Activated T-helper 2 cell treated with anti-CD3 and anti-CD28 coated beads, Interferon-gamma antibody, Interleukin-2, Interleukin-4, amounts not matched to agents 10 μg/mL and 5 μg/mL and 100 μg/mL, durations not matched to agents 14 hours and 24 hours and 36 hours (primary cell): ENCODE data around the gene RGS21. TPM values are rescaled to one million over a fixed set of nuclear protein-coding genes. Genes with fewer than 3 reads are reported as not detected.

Experiments used
- DNase-seq: peaks from one replicate; pipeline ENCODE4 v3.0.0; 2021; ENCODE audit warnings: low spot score
- H3K27ac Mint-ChIP-seq: one replicate; pipeline ENCODE4 v1.8.0; 2021; ENCODE audit warnings: mixed read lengths
- H3K27me3 Mint-ChIP-seq: one replicate; pipeline ENCODE4 v1.8.0; 2021; ENCODE audit warnings: low read depth, mixed read lengths
- H3K36me3 Mint-ChIP-seq: one replicate; pipeline ENCODE4 v1.8.0; 2021; ENCODE audit warnings: low read depth, mixed read lengths
- H3K4me1 Mint-ChIP-seq: one replicate; pipeline ENCODE4 v1.8.0; 2021; ENCODE audit warnings: low read depth, mixed read lengths
- H3K4me3 Mint-ChIP-seq: one replicate; pipeline ENCODE4 v1.8.0; 2021; ENCODE audit warnings: low read depth, mild to moderate bottlenecking, moderate library complexity, mixed read lengths
- H3K9me3 Mint-ChIP-seq: one replicate; pipeline ENCODE4 v1.8.0; 2021; ENCODE audit warnings: mixed read lengths
- intact Hi-C: fragments of 100-400 bp; cut with micrococcal nuclease; formaldehyde crosslinking; loops from one replicate; pipeline ENCODE4 v1.15.1; 2023
- total RNA-seq: library from RNA; stranded (reverse); gene quantifications from 2 replicates; pipeline ENCODE4 v1.2.3, GENCODE V29; 2022

Gene RGS21
- total RNA-seq, 1 donor from 2014 or later: not detected

DNA sequence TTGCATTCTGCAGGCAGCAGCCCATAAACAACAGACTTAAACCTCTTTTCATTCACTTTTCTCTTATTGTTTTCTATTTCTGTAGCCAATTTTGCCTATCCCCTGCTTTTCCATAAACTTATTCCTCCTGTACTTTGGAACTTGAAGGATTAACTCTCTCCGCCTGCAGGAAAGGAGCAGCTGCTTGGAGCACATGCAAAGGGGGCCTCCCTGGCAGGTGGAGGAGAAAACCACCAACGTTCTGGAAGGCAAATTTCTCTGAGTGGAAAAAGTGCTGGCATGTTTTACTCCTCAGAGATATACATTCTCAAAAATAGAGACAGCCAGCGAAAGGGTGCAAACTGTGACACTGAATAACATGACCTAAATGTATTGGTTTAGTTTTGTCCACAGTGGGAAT is 33.6 kb downstream of the RGS21 start:
- Mint-ChIP-seq H3K27ac (no peak overlapping the region), H3K4me1 (no peaks in the 10 kb centered on the region), H3K4me3 (no peak overlapping the region), H3K27me3 (no peaks in the 10 kb centered on the region), H3K36me3 (no peaks in the 10 kb centered on the region), H3K9me3 (no peaks in the 10 kb centered on the region)
- no peak for DNase-seq
- intact Hi-C loops: no loop called here

DNA sequence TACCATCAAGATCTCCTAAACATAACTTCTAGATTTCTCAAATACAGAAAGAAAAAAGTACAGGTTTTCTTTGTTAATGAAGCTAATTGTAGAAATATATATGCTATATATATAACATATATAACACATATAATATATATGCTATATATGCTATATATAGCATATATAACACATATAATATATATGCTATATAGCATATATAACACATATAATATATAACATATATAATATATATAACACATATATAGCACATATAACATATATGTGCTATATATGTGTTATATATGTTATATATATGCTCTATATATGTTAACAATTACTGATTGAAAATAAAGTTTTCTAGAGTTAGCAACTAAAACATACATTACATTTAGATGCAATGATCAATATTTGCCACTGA is 34.8 kb downstream of the RGS21 start:
- intact Hi-C loops: no loop called here
- H3K9me3 Mint-ChIP-seq: no peaks in the 10 kb centered on the region
- no peak for DNase-seq
- no peaks in the 10 kb centered on the region for H3K27me3 Mint-ChIP-seq
- H3K27ac Mint-ChIP-seq: no peak overlapping the region
- no peaks in the 10 kb centered on the region for H3K36me3 Mint-ChIP-seq
- H3K4me1 Mint-ChIP-seq: no peaks in the 10 kb centered on the region
- no peak overlapping the region for H3K4me3 Mint-ChIP-seq

DNA sequence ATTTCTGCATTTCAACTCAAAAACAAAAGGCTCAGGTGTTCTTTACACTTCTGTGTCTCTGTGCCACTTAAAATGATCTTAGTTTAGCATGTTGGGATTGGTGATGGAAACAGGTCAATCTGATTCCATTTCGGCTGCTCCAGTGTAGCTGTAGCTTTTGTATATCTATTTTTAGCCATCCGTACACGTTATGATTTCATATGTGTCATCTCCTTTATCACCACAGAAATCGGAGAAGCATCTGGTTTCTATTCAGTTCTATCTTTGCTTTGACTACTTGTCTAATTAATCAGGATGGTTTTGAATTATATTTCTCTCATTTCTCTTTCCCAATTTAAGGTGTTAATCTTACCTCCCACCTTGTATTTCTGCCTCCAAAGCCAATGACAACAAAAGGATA is 41.1 kb downstream of the RGS21 start:
- H3K4me3 Mint-ChIP-seq: no peak overlapping the region
- H3K27ac Mint-ChIP-seq: no peak overlapping the region
- H3K9me3 Mint-ChIP-seq: no peaks in the 10 kb centered on the region
- no peaks in the 10 kb centered on the region for H3K27me3 Mint-ChIP-seq
- H3K36me3 Mint-ChIP-seq: no peaks in the 10 kb centered on the region
- intact Hi-C loops: no loop called here
- DNase-seq: no peak
- H3K4me1 Mint-ChIP-seq: no peaks in the 10 kb centered on the region

DNA sequence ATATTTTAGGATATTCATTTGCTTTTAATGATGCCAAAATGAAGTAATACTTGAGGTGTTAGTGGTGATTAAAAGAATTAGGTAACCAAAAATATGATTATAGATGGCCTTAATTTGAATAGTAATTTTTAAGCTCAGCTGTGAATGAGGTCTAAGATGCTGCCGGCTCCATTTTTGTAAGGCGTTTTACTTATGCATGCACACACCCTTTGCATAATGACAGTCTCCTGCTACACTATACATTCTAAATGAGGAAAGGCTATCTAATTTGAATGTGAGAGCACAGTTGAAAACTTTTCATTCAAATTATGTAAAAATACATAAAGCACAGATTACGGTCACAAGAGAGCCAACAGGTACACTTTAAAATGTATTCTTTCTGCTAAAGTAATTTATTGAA is 41.6 kb downstream of the RGS21 start:
- Mint-ChIP-seq H3K27ac (no peak overlapping the region), H3K36me3 (no peaks in the 10 kb centered on the region), H3K9me3 (no peaks in the 10 kb centered on the region), H3K4me1 (no peaks in the 10 kb centered on the region), H3K4me3 (no peak overlapping the region), H3K27me3 (no peaks in the 10 kb centered on the region)
- DNase-seq: no peak
- intact Hi-C loops: no loop called here

DNA sequence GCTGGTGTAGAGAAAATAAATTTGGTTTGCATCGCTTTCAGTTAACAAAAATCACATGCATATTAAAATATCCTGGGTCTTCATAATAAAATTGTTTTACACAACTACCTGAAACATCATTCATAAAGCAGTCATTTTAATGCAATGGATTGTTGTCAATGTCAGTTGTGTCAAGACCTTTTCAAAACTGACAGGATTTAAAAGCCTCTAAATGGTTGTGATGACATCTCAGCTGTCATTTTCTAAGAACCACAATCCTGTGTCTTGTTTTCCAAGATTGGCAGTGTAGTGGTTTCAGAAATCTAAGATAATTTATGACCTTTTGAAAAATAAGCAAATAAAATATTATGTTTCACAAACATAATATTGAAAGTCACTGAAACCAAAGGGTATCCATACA is 42.0 kb downstream of the RGS21 start:
- no peaks in the 10 kb centered on the region for H3K27me3 Mint-ChIP-seq
- H3K36me3 Mint-ChIP-seq: no peaks in the 10 kb centered on the region
- no peak overlapping the region for H3K4me3 Mint-ChIP-seq
- DNase-seq: no peak
- H3K27ac Mint-ChIP-seq: no peak overlapping the region
- no peaks in the 10 kb centered on the region for H3K9me3 Mint-ChIP-seq
- H3K4me1 Mint-ChIP-seq: no peaks in the 10 kb centered on the region
- intact Hi-C loops: no loop called here

DNA sequence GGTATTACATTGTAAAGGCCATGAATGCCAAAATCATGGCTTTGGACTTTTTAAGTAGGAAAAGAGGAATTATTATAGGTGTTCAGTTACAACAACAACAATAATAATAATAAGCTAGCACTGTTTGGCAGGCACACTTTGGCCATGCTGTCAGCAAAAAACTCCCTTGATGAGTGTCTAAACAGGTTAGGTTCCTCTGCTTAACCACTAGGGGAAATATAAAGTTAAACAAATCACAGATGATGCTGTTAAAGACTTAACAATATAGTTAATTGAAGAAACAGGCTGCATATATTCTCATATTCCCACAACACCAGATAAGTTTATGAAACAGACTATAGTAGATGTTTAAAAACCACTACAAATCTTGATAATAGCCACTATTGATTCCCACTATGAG is 46.4 kb downstream of the RGS21 start:
- Mint-ChIP-seq H3K27ac (no peak overlapping the region), H3K27me3 (no peaks in the 10 kb centered on the region), H3K9me3 (no peaks in the 10 kb centered on the region), H3K4me1 (no peaks in the 10 kb centered on the region), H3K4me3 (no peak overlapping the region), H3K36me3 (no peaks in the 10 kb centered on the region)
- DNase-seq: no peak
- intact Hi-C loops: no loop called here

DNA sequence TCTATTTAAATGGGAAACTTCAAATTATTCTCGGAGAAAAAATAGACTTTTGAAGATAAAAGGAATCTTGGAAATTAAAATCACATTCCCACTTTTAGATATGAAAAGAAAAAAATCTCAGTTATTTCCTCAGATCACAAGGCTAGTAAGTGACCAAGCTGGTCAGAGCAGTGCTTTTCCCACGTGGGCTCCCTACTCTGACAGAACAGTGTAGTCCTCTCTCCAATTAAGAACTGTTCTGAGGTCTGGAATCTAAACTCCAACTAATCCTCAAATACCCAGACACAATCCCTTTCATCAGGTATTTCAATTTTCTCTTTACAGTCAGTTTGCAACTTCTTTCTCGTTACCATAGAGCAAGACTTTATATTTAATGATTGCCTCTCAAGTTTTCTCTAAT is 50.6 kb downstream of the RGS21 start:
- H3K4me1 Mint-ChIP-seq: no peaks in the 10 kb centered on the region
- no peak overlapping the region for H3K27ac Mint-ChIP-seq
- intact Hi-C loops: no loop called here
- no peaks in the 10 kb centered on the region for H3K27me3 Mint-ChIP-seq
- no peak overlapping the region for H3K4me3 Mint-ChIP-seq
- no peak for DNase-seq
- H3K9me3 Mint-ChIP-seq: no peaks in the 10 kb centered on the region
- no peaks in the 10 kb centered on the region for H3K36me3 Mint-ChIP-seq

DNA sequence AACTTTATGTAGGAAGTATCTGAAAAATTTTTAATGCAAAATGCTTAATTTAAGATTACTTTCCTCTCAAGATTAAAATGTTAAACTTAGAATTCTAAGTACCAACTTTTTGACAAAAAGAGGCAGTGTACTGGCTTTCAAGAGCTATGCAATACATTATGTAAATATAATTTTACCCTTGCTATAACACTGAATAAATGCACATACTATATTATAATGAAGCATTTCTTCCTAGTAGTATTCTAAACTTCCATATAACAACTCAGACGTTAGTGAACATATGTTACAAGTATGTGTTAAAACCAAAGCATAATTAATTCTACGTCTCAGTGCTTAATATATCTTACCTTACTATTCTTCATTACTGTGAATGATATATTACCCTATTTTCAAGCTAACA is 58.5 kb downstream of the RGS21 start:
- Mint-ChIP-seq H3K27ac (no peak overlapping the region), H3K36me3 (no peaks in the 10 kb centered on the region), H3K4me1 (no peaks in the 10 kb centered on the region), H3K9me3 (no peaks in the 10 kb centered on the region), H3K27me3 (no peaks in the 10 kb centered on the region), H3K4me3 (no peak overlapping the region)
- DNase-seq: no peak
- intact Hi-C loops: no loop called here

DNA sequence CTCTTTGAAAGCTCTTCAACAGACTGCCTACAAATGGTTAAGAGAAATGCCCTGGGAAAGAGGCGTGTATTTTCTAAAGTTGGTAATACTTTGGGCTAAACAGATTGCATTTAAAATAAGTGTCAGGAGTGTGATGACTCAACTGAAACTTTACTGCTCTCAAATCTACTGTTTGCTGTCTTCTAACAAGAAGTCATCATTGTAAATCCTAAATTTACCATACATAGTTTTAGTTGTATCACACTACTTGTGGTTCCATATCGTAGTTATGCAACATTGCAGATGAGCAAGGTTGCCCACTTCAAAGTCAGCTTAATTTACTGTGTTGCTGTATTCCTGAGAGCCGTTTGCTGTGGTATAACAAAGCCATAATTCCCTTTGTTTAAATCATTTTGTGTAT is 59.6 kb downstream of the RGS21 start:
- Mint-ChIP-seq H3K36me3 (no peaks in the 10 kb centered on the region), H3K4me1 (no peaks in the 10 kb centered on the region), H3K9me3 (no peaks in the 10 kb centered on the region), H3K27ac (no peak overlapping the region), H3K27me3 (no peaks in the 10 kb centered on the region), H3K4me3 (no peak overlapping the region)
- no peak for DNase-seq
- intact Hi-C loops: no loop called here

DNA sequence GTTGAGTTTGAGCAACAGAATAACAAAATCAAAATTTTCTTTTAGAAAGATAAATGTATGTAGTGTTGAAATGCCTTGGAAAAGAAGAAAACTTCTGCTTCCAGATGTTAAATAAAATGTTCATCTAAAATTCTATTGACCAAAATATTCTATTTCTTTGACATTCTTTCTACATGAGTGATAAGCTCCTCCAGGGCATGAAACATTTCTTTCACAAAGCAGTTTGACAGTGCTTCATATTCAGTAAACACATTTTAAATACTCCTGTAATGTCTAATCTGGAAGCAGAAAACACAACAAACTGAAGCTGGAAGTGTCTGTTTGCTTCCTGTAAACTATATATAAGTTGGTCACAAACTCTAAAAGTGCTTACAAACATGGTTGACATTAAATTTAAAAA is 61.5 kb downstream of the RGS21 start:
- H3K9me3 Mint-ChIP-seq: no peaks in the 10 kb centered on the region
- H3K27me3 Mint-ChIP-seq: no peaks in the 10 kb centered on the region
- no peak overlapping the region for H3K27ac Mint-ChIP-seq
- H3K4me3 Mint-ChIP-seq: no peak overlapping the region
- no peak for DNase-seq
- H3K4me1 Mint-ChIP-seq: no peaks in the 10 kb centered on the region
- intact Hi-C loops: no loop called here
- no peaks in the 10 kb centered on the region for H3K36me3 Mint-ChIP-seq

DNA sequence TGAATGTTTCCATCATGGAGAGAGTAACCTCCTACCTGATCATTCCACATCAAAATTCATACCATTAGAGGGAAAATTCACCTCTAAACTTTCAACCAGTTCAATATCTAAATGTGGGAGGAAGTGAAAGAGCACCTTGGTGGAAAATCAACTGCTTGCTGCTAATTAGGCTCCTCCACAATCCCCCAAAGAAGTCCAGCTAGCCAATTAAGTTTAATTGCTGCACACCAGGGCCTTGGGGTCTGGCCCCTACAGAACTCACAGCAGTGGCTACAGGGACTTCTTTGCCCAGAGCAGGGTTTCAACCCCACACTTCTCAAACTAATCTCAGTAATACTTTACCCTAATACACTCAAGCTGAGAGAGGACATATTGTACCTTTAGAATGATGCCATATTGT is 62.1 kb downstream of the RGS21 start:
- no peak overlapping the region for H3K4me3 Mint-ChIP-seq
- no peaks in the 10 kb centered on the region for H3K4me1 Mint-ChIP-seq
- H3K27me3 Mint-ChIP-seq: no peaks in the 10 kb centered on the region
- intact Hi-C loops: no loop called here
- no peaks in the 10 kb centered on the region for H3K9me3 Mint-ChIP-seq
- DNase-seq: no peak
- no peak overlapping the region for H3K27ac Mint-ChIP-seq
- H3K36me3 Mint-ChIP-seq: no peaks in the 10 kb centered on the region

DNA sequence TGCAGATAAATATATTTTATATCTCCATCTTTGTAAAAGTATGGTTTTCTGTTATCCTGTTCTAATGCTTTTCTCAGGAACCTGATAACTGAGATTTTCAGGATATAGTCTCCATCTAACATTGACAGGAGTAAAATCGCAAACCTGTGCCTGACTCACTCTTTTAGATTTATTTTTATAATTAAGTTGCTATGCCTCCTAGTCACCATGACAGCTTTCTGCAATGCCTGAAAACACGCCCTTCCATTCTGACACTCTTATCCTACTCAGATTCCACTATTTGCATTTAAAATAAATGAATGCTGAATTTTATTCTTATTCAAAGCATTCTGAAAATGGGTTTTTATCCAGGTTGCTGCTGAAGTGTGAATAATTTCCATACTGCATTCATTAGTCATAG is 62.8 kb downstream of the RGS21 start:
- H3K27ac Mint-ChIP-seq: no peak overlapping the region
- H3K36me3 Mint-ChIP-seq: no peaks in the 10 kb centered on the region
- no peaks in the 10 kb centered on the region for H3K27me3 Mint-ChIP-seq
- intact Hi-C loops: no loop called here
- no peaks in the 10 kb centered on the region for H3K4me1 Mint-ChIP-seq
- no peak for DNase-seq
- no peaks in the 10 kb centered on the region for H3K9me3 Mint-ChIP-seq
- no peak overlapping the region for H3K4me3 Mint-ChIP-seq

DNA sequence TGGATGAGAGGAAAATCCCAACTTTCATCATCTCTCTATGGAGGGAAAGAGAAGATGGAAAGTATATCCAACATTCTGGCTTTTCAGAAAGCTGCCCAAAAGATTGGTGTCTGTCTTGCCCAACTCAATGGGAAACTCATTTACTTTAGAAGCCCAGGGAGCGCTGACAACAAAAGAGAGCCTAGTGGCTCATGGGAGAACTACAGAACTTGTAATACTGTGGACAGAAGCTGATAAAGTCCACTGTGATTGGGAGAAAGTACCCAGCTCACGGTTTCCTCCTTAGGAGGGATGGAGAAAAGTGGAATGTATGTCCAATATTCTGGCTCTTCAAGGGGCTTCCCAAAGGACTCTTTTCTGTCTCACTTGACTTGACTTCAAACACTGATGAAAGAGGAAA is 66.0 kb downstream of the RGS21 start:
- H3K4me3 Mint-ChIP-seq: no peak overlapping the region
- no peaks in the 10 kb centered on the region for H3K4me1 Mint-ChIP-seq
- DNase-seq: no peak
- intact Hi-C loops: no loop called here
- no peaks in the 10 kb centered on the region for H3K27me3 Mint-ChIP-seq
- no peaks in the 10 kb centered on the region for H3K36me3 Mint-ChIP-seq
- no peaks in the 10 kb centered on the region for H3K9me3 Mint-ChIP-seq
- H3K27ac Mint-ChIP-seq: no peak overlapping the region

DNA sequence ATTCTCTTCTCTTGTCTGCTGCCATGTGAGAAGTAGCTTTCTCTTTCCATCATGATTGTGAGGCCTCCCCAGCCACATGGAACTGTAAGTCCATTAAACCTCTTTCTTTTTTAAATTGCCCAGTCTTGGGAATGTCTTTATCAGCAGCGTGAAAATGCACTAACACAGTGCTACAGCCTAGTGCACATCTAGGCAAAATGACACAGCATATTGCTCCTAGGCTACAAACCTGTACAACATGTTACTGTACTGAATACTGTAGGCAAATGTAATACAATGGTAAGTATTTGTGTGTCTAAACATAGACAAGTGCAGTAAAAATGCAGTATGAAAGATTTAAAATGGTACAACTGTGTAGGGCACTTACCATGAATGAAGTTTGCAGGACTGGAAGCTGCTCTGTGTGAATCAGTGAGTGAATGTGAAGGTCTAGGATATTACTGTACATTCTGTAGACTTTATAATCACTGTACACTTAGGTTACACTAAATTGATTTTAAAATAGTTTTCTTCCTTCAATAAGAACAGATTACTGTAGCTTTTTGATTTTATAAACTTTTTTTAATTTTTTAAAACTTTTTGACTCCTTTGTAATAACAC is 69.4 kb downstream of the RGS21 start:
- H3K36me3 Mint-ChIP-seq: no peaks in the 10 kb centered on the region
- no peak overlapping the region for H3K4me3 Mint-ChIP-seq
- intact Hi-C loops: no loop called here
- H3K4me1 Mint-ChIP-seq: no peaks in the 10 kb centered on the region
- no peak for DNase-seq
- H3K9me3 Mint-ChIP-seq: no peaks in the 10 kb centered on the region
- no peaks in the 10 kb centered on the region for H3K27me3 Mint-ChIP-seq
- no peak overlapping the region for H3K27ac Mint-ChIP-seq
